COLO668 (cell line): ENCODE data around the gene CLTA.

Experiments
- DNase-seq: peaks from one replicate; lab custom pipeline; 2025; ENCODE audit not compliant: unreplicated experiment; lab: John Stamatoyannopoulos, UW

The CLTA gene

DNA sequence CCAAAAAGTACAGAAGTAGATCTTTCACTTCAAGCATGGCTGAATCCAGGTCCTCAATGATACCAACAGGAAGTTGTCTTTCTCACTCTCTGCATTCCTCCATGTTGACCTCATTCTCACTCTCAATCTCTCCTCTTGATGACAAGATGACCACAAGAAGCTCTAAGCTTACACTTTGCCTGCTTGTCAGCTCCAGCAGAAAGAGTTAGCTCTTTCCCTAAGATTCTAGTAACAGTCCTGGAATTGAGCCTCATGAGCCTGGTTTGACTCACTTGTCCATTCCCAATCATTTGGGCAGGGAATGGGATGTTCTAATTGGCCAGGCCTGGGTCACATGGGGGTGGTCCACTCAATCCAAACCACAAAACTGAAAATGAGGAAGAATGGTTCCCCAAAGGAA, 3.3 kb upstream of the CLTA start:
- no peak for DNase-seq

DNA sequence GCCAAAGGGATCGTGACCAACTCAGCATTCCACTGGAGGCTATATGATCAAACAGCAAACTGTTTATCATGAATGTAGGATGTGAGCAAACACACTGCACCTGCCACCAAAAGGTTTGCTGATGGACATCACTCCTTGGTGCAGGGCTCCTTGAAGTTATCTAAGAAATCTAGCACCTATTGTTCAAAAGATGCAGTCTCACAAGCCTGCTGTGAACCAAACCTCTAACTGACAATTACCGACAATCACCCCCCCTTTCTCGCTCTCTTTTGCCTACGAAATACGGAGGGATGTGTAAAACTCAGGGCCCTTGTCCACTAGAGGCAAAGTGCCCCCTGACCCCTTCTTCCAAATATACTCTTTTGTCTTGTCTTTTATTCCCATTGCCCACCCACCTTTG, 2.5 kb upstream of the CLTA start:
- DNase-seq = no peak

- no peak for DNase-seq
These were observed 745 bp upstream of the CLTA start for GRCh38 chr9:36189976-36190375.

- DNase-seq = peak; percentile 29
These were observed 547 bp downstream of the CLTA start for GRCh38 chr9:36191290-36191645.

- no peak for DNase-seq
These were observed 965 bp downstream of the CLTA start for GRCh38 chr9:36191686-36192085.

DNA sequence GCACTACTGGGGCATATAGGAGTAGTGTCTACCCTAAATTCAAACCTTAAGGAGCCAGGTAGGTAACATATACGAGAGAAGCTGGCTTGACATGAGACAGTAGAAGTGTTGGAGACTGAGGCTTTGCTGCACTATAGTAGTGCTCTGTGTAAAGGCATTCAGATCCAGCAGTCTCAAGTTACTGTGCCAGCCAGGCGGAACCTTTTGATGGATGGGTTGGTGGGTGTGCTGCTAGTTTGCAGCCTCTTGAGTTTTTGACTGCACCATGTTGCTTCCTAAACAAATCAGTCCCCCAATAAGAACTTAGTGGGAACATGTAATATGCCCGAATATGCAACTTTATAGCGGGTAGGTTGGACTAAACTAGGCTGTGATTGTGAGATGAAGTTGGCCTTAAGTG, 1.5 kb downstream of the CLTA start:
- no peak for DNase-seq

DNA sequence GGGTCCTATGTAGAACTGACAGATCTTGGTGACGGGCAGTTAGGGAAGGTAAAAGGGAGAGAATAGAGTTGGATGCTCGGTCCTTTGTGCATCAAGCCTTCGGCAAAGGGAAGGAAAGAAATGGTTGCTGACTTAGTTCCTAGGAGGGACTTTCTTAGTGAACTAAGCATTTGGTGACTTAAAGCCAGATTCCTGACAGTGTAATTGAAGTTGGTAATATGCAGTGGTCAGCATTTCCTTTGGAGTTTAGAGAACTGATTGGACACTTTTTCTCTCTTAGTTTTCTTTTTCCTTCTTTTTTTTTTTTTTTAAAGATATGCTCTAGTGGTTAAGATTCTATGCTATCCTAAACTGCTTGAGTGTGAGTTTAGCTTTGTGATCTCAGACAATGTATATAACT, 2.3 kb downstream of the CLTA start:
- no peak for DNase-seq

GRCh38 chr9:36194326-36195000, 3.7 kb downstream of the CLTA start:
- no peak for DNase-seq

GRCh38 chr9:36204906-36205547, 14.3 kb downstream of the CLTA start:
- DNase-seq = no peak

GRCh38 chr9:36207016-36207415, 16.3 kb downstream of the CLTA start:
- DNase-seq = no peak

DNA sequence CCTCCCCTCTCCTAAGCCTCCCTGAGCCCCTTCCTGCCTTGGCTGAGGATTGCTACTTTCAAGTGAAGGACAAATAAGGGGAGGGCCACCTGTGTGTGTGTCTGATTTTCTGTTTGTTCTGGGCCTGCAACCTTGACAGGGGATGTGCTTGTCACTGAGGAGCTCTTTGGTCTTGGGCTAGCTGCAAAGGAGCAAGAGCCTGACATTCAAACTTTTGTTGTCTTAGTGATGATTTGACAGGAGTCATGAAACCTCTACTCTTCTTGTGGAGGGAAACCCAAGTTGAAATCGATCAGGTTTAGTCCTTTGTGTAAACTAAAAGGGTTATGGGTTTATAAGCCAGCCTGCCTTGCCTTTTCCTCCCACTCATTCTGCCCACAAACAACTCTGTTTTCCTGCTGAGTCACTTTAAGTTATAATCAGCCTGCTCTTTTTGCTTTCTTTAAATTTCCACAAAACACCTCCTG, 16.9 kb downstream of the CLTA start:
- DNase-seq = no peak

GRCh38 chr9:36208521-36209253, 18.0 kb downstream of the CLTA start:
- no peak for DNase-seq

- no peak for DNase-seq
These were observed 20.0 kb downstream of the CLTA start for GRCh38 chr9:36210722-36211121.

DNA sequence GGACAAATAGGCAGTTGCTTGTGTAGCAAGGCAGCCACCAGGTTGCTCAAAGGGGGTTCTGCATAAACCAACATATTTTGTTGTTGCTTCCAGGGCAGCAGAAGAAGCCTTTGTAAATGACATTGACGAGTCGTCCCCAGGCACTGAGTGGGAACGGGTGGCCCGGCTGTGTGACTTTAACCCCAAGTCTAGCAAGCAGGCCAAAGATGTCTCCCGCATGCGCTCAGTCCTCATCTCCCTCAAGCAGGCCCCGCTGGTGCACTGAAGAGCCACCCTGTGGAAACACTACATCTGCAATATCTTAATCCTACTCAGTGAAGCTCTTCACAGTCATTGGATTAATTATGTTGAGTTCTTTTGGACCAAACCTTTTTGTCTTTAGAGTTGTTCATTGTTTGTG, 20.8 kb downstream of the CLTA start:
- no peak for DNase-seq

GRCh38 chr9:36213387-36213786, 22.7 kb downstream of the CLTA start:
- DNase-seq = no peak

DNA sequence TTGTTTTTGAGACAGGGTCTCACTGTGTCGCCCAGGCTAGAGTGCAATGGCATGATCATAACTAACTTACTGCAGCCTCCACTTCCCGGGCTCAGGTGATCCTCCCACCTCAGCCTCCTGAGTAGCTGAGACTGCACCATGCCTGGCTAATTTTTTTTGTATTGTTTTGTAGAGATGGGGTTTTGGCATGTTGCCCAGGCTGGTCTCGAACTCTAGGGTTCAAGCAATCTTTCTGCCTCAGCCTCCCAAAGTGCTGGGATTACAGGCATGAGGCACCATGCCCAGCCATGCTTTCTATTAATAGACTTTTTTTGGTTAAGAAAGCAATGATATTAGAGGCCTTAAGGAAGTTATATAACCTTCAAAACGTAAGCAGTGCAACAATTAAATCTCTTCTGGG, 23.3 kb downstream of the CLTA start:
- no peak for DNase-seq

- DNase-seq = no peak
These were observed 23.9 kb downstream of the CLTA start for GRCh38 chr9:36214571-36214970.

DNA sequence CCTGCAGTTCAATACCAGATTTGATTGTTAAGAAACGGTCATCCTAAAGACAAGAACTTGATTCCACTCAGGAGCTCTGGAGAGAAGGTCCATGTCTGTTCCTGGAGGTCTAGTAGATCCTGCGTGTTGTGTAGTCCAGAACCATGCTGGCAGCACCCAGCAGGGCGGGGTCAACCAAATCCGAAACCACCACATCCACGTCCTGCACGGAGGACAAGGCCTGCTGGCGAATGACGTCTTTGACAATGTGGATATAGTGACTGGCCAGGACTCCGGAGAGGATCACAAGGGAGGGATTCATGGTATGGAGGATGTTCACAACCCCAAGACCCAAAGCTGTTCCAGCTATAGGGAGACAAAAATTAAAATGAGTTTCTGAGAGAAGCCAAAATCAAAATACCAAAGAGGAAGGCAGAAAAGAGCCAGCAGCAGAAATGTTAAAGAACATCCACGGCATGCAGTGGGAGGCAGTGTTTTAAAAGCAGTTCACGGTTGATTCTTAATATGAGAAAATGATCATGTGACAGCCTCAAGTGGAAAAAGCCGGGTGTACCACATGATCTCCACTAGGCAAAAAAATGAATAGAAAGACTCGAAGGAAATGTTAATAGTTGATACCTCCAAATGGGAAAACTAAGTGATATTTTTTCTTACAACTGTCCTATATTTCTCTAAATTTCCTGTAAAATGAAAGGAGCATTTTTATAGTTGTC, 26.7 kb downstream of the CLTA start:
- no peak for DNase-seq

DNA sequence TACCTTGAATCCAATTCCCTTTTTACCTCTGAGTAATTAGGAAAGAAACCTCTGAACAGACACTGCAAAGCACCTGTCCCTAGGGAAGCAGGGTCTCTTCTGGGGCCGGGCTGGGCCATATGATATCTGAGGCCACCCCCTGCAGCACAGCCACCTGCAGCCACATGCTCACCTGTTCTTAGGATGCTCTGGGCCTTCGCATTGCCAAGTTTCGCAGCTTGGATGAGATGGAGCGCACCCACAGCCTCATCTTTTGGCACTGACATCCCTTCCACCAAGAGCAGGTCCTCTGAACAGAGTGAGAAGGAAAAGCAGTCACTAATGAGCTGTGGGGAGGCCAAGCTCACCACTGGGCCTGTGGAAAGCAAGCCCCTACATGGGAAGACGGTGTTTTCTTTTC, 27.3 kb downstream of the CLTA start:
- no peak for DNase-seq

GRCh38 chr9:36218411-36218901, 27.7 kb downstream of the CLTA start:
- DNase-seq = no peak

DNA sequence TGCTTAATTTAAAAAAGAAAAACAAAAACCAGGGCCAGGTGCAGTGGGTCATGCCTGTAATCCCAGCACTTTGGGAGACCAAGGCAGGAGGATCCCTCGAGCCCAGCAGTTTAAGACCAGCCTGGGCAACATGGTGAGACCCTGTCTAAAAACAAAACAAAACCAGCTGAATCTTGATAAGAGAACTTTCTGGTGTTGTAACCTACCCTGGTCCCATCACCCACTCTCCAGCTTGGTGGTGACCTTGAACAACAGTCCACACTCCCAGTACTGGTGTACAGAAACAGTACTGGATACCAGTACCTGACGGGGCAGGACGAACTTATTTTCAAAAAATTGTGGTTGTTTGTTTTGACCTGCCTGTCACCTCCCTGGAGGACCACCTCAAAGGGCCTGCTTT, 30.9 kb downstream of the CLTA start:
- no peak for DNase-seq

GRCh38 chr9:36222449-36222848, 31.7 kb downstream of the CLTA start:
- DNase-seq = no peak
